HCT116 (cell line): Measurements from ENCODE around the gene TLCD3B. TPM values are rescaled to one million over a fixed set of nuclear protein-coding genes. Genes with fewer than 3 reads are reported as not detected.
A peak's percentile ranks its signal among the peaks of the same experiment; 100 is the strongest.

Source experiments
- ATAC-seq: fragments of 200-7000 bp; cut with Tn5 transposase; 2 replicates; pipeline ENCODE4 v1.9.1; 2020; ENCODE audit warnings: mild to moderate bottlenecking, moderate library complexity
- BruUV-seq: library from RNA; stranded (reverse); fragments of 400-500 nt; replicated peaks from 2 replicates; lab custom pipeline; 2021; lab: Mats Ljungman, UMichigan
- CTCF ChIA-PET: fragments of 300-600 bp; sonication (Branson Sonifier 250); formaldehyde crosslinking; loops from one replicate; lab custom pipeline; 2021; ENCODE audit warnings: antibody characterized with exemption; lab: Charles Lee
- POLR2A ChIA-PET: fragments of 300-600, 350-600 bp; sonication (Branson Sonifier 250); formaldehyde crosslinking; loops from one replicate; lab custom pipeline; 2021; ENCODE audit warnings: antibody characterized with exemption; lab: Charles Lee
- RAD21 ChIA-PET, 2 experiments: fragments of 300-600 bp; sonication (Branson Sonifier 250); formaldehyde crosslinking; loops; one replicate each; lab custom pipeline; 2023; ENCODE audit warnings: low total read pairs in 2 of 2; ENCODE audit not compliant: uncharacterized antibody in 2 of 2, unreplicated experiment in 2 of 2, low non-redundant PET in 1 of 2; lab: Charles Lee
- DNase-seq: peaks from one replicate; pipeline ENCODE4 v3.0.0-alpha.2; 2010; ENCODE audit warnings: low read depth, low spot score
- H2AFZ ChIP-seq: fragments of 200-600 bp; shearing (Covaris generic), sonication (generic); 2 replicates; pipeline ENCODE4 v1.6.1; 2017; ENCODE audit warnings: low read depth, mixed run types, mixed read lengths, antibody characterized with exemption, low read length; ENCODE audit not compliant: poor library complexity, severe bottlenecking
- H3K27ac ChIP-seq: 2 replicates; pipeline ENCODE4 v1.5.1; 2012; ENCODE audit warnings: low read depth, low read length
- H3K27me3 ChIP-seq: fragments of 200-600 bp; sonication (generic); 2 replicates; pipeline ENCODE4 v1.6.1; 2016; ENCODE audit warnings: mixed run types, low read length, mixed read lengths; ENCODE audit not compliant: insufficient read depth
- H3K36me3 ChIP-seq, 2 experiments: fragments of 200-500 bp in 1 of 2; fragments of 200-600 bp in 1 of 2; sonication (Bioruptor generic) in 1 of 2; sonication (generic) in 1 of 2; 2 replicates each; pipeline versions ENCODE4 v1.5.1 to v1.6.1; 2014 to 2016; ENCODE audit warnings: low read length in 2 of 2, inconsistent platforms in 1 of 2, mixed read lengths in 1 of 2, mixed run types in 1 of 2; ENCODE audit not compliant: insufficient read depth in 2 of 2, control insufficient read depth in 1 of 2
- H3K4me1 ChIP-seq, 2 experiments: fragments of 200-600 bp in 1 of 2; sonication (generic) in 1 of 2; 2 replicates each; pipeline versions ENCODE4 v1.5.1 to v1.6.1; 2012 to 2017; ENCODE audit warnings: low read length in 2 of 2, inconsistent platforms in 1 of 2, mild to moderate bottlenecking in 1 of 2, mixed read lengths in 1 of 2, mixed run types in 1 of 2, moderate library complexity in 1 of 2; ENCODE audit not compliant: insufficient read depth in 2 of 2, control insufficient read depth in 1 of 2
- H3K4me2 ChIP-seq: fragments of 200-600 bp; sonication (generic); 2 replicates; pipeline ENCODE4 v1.6.1; 2017; ENCODE audit warnings: mixed run types, low read length, mixed read lengths
- H3K4me3 ChIP-seq, 2 experiments: fragments of 200-600 bp in 1 of 2; sonication (generic) in 1 of 2; replicated peaks in 1 of 2; 2 replicates each; pipeline ENCODE4 v1.5.1; 2011 to 2016; ENCODE audit warnings: low read length in 2 of 2, control low read depth in 1 of 2, low read depth in 1 of 2, mild to moderate bottlenecking in 1 of 2, mixed read lengths in 1 of 2, mixed run types in 1 of 2
- H3K79me2 ChIP-seq: fragments of 200-600 bp; sonication (generic); 2 replicates; pipeline ENCODE4 v1.6.1; 2017; ENCODE audit warnings: mild to moderate bottlenecking, mixed run types, low read length, moderate library complexity, mixed read lengths; ENCODE audit not compliant: insufficient read depth
- H3K9ac ChIP-seq: fragments of 200-600 bp; sonication (generic); 2 replicates; pipeline ENCODE4 v1.6.1; 2016; ENCODE audit warnings: low read length, mixed read lengths
- H3K9me2 ChIP-seq: fragments of 200-600 bp; sonication (generic), shearing (Covaris generic); 2 replicates; pipeline ENCODE4 v1.6.1; 2017; ENCODE audit warnings: mixed run types, mild to moderate bottlenecking, moderate library complexity; ENCODE audit not compliant: insufficient read depth
- H3K9me3 ChIP-seq, 2 experiments: fragments of 200-500 bp in 1 of 2; fragments of 200-600 bp in 1 of 2; sonication (Bioruptor generic) in 1 of 2; sonication (generic) in 1 of 2; 2 replicates each; pipeline ENCODE4 v1.6.1; 2014 to 2017; ENCODE audit warnings: low read length in 2 of 2, mixed read lengths in 2 of 2, inconsistent platforms in 1 of 2, low read depth in 1 of 2, mild to moderate bottlenecking in 1 of 2, mixed run types in 1 of 2, moderate library complexity in 1 of 2; ENCODE audit not compliant: control insufficient read depth in 1 of 2, insufficient read depth in 1 of 2
- H4K20me1 ChIP-seq: fragments of 200-600 bp; sonication (generic), shearing (Covaris generic); 2 replicates; pipeline ENCODE4 v1.6.1; 2017; ENCODE audit warnings: mixed run types, mild to moderate bottlenecking, moderate library complexity; ENCODE audit not compliant: insufficient read depth
- CBX3 ChIP-seq: IDR thresholded peaks from 2 replicates; pipeline ENCODE4 v1.6.1; 2012; ENCODE audit warnings: low read depth
- CEBPB ChIP-seq: IDR thresholded peaks from 2 replicates; pipeline ENCODE4 v1.6.1; 2012; ENCODE audit warnings: low read depth
- EGR1 ChIP-seq: IDR thresholded peaks from 2 replicates; pipeline ENCODE4 v1.6.1; 2012; ENCODE audit warnings: low read depth
- ELF1 ChIP-seq: IDR thresholded peaks from 2 replicates; pipeline ENCODE4 v1.6.1; 2012; ENCODE audit warnings: low read depth, borderline replicate concordance
- FOSL1 ChIP-seq: IDR thresholded peaks from 2 replicates; pipeline ENCODE4 v1.6.1; 2012; ENCODE audit warnings: low read depth
- JUND ChIP-seq: IDR thresholded peaks from 2 replicates; pipeline ENCODE4 v1.6.1; 2012
- POLR2A ChIP-seq: IDR thresholded peaks from 2 replicates; pipeline ENCODE4 v1.7.0; 2011; ENCODE audit warnings: borderline replicate concordance; ENCODE audit not compliant: insufficient read depth, insufficient read length; ENCODE audit errors: extremely low read depth
- RAD21 ChIP-seq: IDR thresholded peaks from 2 replicates; pipeline ENCODE4 v1.6.1; 2012; ENCODE audit warnings: low read depth, mild to moderate bottlenecking
- TCF7L2 ChIP-seq: IDR thresholded peaks from 2 replicates; pipeline ENCODE4 v1.7.0; 2011; ENCODE audit warnings: borderline replicate concordance, inconsistent platforms; ENCODE audit not compliant: insufficient read depth, insufficient read length; ENCODE audit errors: extremely low read depth
- YY1 ChIP-seq: IDR thresholded peaks from 2 replicates; pipeline ENCODE4 v1.6.1; 2011; ENCODE audit warnings: low read length, low read depth, moderate library complexity, mild to moderate bottlenecking; ENCODE audit not compliant: insufficient replicate concordance; ENCODE audit errors: extremely low read depth
- ZFX ChIP-seq: fragments of 450-650 bp; IDR thresholded peaks from 2 replicates; pipeline ENCODE4 v1.6.1; 2017
- ZNF274 ChIP-seq: fragments of 200-500 bp; sonication (Bioruptor generic); IDR thresholded peaks from 2 replicates; pipeline ENCODE4 v1.6.1; 2014; ENCODE audit warnings: mild to moderate bottlenecking, low read depth, low read length, inconsistent platforms
- intact Hi-C: fragments of 100-400 bp; cut with micrococcal nuclease; formaldehyde crosslinking; loops from 2 replicates; pipeline ENCODE4 v1.10.0; 2022
- total RNA-seq: library from RNA; stranded (reverse); gene quantifications from one replicate; pipeline ENCODE4 v1.2.1, GENCODE V29; 2021; ENCODE audit not compliant: unreplicated experiment
- TF ChIP-seq, protein P1 (sequence below): IDR thresholded peaks from 2 replicates; pipeline ENCODE4 v1.6.1; 2012

Gene TLCD3B
- total RNA-seq, 1 experiment from 2014 or later = 1.0 TPM

DNA sequence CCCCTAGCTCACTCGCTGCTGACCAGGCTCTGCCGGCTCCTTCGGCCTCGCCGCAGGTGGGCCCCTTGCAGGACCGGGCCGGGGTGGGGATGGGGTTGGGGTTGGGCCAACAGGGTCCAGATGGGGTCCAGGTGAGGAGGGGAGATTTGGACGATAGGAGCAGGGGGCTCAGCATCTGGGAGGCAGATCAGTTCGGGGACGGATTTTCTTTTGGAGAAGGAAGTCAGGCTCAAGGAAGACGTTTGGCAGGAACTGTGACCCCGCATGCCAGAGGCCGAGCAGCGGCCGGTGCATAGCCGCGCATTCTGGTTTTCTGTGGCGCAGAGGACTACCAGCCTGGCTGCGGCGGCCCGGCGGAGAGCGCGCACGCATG, 33.6 kb upstream of the TLCD3B start:
- Histone ChIP-seq H2AFZ (no peak overlapping the region), H3K4me2 (peak overlapping the region; percentile 95), H3K9me2 (no peaks in the 10 kb centered on the region), H3K36me3 (peaks cover 19 to 36% of the 10 kb centered on the region in 2 experiments), H3K4me3 (peak overlapping the region; percentile 98), H4K20me1 (peaks cover 8% of the 10 kb centered on the region; the same call in 1 of the 2 replicates), H3K79me2 (peaks cover 50% of the 10 kb centered on the region), H3K4me1 (peaks cover 25 to 49% of the 10 kb centered on the region in 2 experiments), H3K9me3 (no peaks in the 10 kb centered on the region), H3K27me3 (no peaks in the 10 kb centered on the region), H3K27ac (peak overlapping the region; percentile 100), H3K9ac (peak overlapping the region; percentile 99)
- no peak for DNase-seq
- ChIA-PET CTCF (interaction anchor here (0.6 kb wide), 1 partner anchor 9 kb away, joined by 3 read pairs; no protein-coding TSS in a partner anchor), POLR2A (interaction anchor here (0.6 to 2.7 kb wide), 6 partner anchors 8 to 1752 kb away, joined by 4 to 13 read pairs (median 10); partner anchors contain the start of gene TBX6), RAD21 (no interaction called here)
- TF ChIP-seq ELF1 (no peak), POLR2A (peak; percentile 74), JUND (no peak), TCF7L2 (no peak), RAD21 (no peak), CBX3 (no peak), CEBPB (no peak), ZNF274 (no peak), ZFX (peak; percentile 80), FOSL1 (no peak), EGR1 (no peak), YY1 (no peak)
- TF ChIP-seq, protein P1, sequence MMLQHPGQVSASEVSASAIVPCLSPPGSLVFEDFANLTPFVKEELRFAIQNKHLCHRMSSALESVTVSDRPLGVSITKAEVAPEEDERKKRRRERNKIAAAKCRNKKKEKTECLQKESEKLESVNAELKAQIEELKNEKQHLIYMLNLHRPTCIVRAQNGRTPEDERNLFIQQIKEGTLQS = no peak
- peak; percentile 7 for ATAC-seq
- BruUV-seq = no TSS peak
- intact Hi-C loops = no loop called here
